RWPE1 (cell line): Measurements from ENCODE around the gene ELOB.

Experiments
- CTCF ChIA-PET: fragments of 350-600 bp; sonication (Branson Sonifier 250); formaldehyde crosslinking; extraction: SDS; loops from one replicate; lab custom pipeline; 2021; lab: Yijun Ruan, JAX
- POLR2A ChIA-PET: fragments of 400-600 bp; formaldehyde crosslinking; extraction: SDS; loops from one replicate; lab custom pipeline; 2020; ENCODE audit warnings: antibody characterized with exemption; ENCODE audit not compliant: low non-redundant PET; lab: Yijun Ruan, JAX
- DNase-seq: peaks from one replicate; pipeline ENCODE4 v3.0.0; 2012; ENCODE audit warnings: low spot score
- H3K27ac ChIP-seq: fragments of 450-650 bp; 2 replicates; pipeline ENCODE4 v1.5.1; 2017
- CTCF ChIP-seq: fragments of 450-650 bp; conservative IDR thresholded peaks from 2 replicates; pipeline ENCODE4 v1.5.1; 2017; ENCODE audit warnings: low read depth, mild to moderate bottlenecking

ELOB gene

GRCh38 chr16:2769675-2770056 lies 7.4 kb downstream of the ELOB start:
- DNase-seq = peak; percentile 75
- ChIA-PET POLR2A (no interaction called here), CTCF (interaction anchor here (0.6 to 2.2 kb wide), 3 partner anchors 51 to 396 kb away, joined by 3 to 9 read pairs (median 9); no protein-coding TSS in a partner anchor)
- peak overlapping the region; percentile 93 for H3K27ac ChIP-seq
- no peak for TF ChIP-seq CTCF

- no peak for TF ChIP-seq CTCF
- no peak for DNase-seq
- CTCF ChIA-PET = interaction anchor here (0.6 to 2.2 kb wide), 2 partner anchors 99 to 395 kb away, joined by 9 read pairs; no protein-coding TSS in a partner anchor
These were observed 8.0 kb downstream of the ELOB start for GRCh38 chr16:2769100-2769529.

GRCh38 chr16:2768403-2769089 lies 8.5 kb downstream of the ELOB start:
- POLR2A ChIA-PET = interaction anchor here (0.6 to 1.6 kb wide), 8 partner anchors 9 to 508 kb away, joined by 3 to 12 read pairs (median 4); partner anchors contain the start of genes ELOB and SRRM2
- no peak for TF ChIP-seq CTCF
- CTCF ChIA-PET = interaction anchor here (2.2 kb wide), 1 partner anchor 100 kb away, joined by 9 read pairs; no protein-coding TSS in a partner anchor
- peak; percentile 59 for DNase-seq
- peak overlapping the region; percentile 93 for H3K27ac ChIP-seq

More at GRCh38 chr16:2769100-2769529, 8.0 kb downstream of the ELOB start:
- H3K27ac ChIP-seq = peak overlapping the region; percentile 93
- POLR2A ChIA-PET = interaction anchor here (1.0 to 1.6 kb wide), 3 partner anchors 9 to 16 kb away, joined by 4 to 12 read pairs (median 5); partner anchors contain the start of genes ELOB and SRRM2

- CTCF ChIA-PET = no interaction called here
- no peak for DNase-seq
- POLR2A ChIA-PET = interaction anchor here (0.6 to 1.6 kb wide), 7 partner anchors 9 to 86 kb away, joined by 3 to 12 read pairs (median 4); partner anchors contain the start of gene SRRM2
- no peak for TF ChIP-seq CTCF
- peak overlapping the region; percentile 93 for H3K27ac ChIP-seq
These were observed 9.2 kb downstream of the ELOB start for GRCh38 chr16:2767891-2768290.

- POLR2A ChIA-PET = interaction anchor here (1.6 kb wide), 1 partner anchor 14 kb away, joined by 12 read pairs; the partner anchor contains the start of gene SRRM2
- TF ChIP-seq CTCF = no peak
- DNase-seq = no peak
- H3K27ac ChIP-seq = peak overlapping the region; percentile 93
- CTCF ChIA-PET = no interaction called here
These were observed 9.8 kb downstream of the ELOB start for GRCh38 chr16:2767140-2767731.

GRCh38 chr16:2766430-2767139 lies 10.5 kb downstream of the ELOB start:
- ChIA-PET CTCF (no interaction called here), POLR2A (no interaction called here)
- DNase-seq = no peak

More at GRCh38 chr16:2766430-2767139, 10.5 kb downstream of the ELOB start:
- peak overlapping the region; percentile 93 for H3K27ac ChIP-seq
- TF ChIP-seq CTCF = no peak
